Neutrophil (primary cell): Measurements from ENCODE around the gene DEPDC1.

Source experiments
- H3K27ac ChIP-seq: fragments of 200-600 bp; sonication (generic); 2 replicates; pipeline ENCODE4 v1.5.1; 2016; ENCODE audit warnings: mild to moderate bottlenecking, moderate library complexity
- H3K27me3 ChIP-seq: fragments of 200-600 bp; sonication (generic); 2 replicates; pipeline ENCODE4 v1.6.0; 2016; ENCODE audit warnings: mild to moderate bottlenecking
- H3K36me3 ChIP-seq: fragments of 200-600 bp; sonication (generic); 2 replicates; pipeline ENCODE4 v1.5.1; 2017
- H3K4me1 ChIP-seq, 2 experiments: fragments of 200-600 bp in 1 of 2; sonication (generic) in 1 of 2; 1 replicate in 1 of 2; 2 replicates in 1 of 2; pipeline versions ENCODE4 v1.5.1 to v1.6.1; 2013 to 2016; ENCODE audit warnings: low read depth in 1 of 2, low read length in 1 of 2, mild to moderate bottlenecking in 1 of 2, moderate library complexity in 1 of 2; ENCODE audit not compliant: control insufficient read depth in 1 of 2, insufficient read depth in 1 of 2
- H3K4me3 ChIP-seq, 2 experiments: fragments of 200-600 bp in 1 of 2; sonication (generic) in 1 of 2; 1 replicate in 1 of 2; 2 replicates in 1 of 2; pipeline ENCODE4 v1.5.1; 2013 to 2016; ENCODE audit warnings: low read depth in 1 of 2, low read length in 1 of 2, mild to moderate bottlenecking in 1 of 2, moderate library complexity in 1 of 2
- H3K9me3 ChIP-seq: fragments of 200-600 bp; sonication (generic); 2 replicates; pipeline ENCODE4 v1.5.1; 2016
- TF ChIP-seq, protein P1 (sequence below): fragments of 200-600 bp; sonication (generic); IDR thresholded peaks from 2 replicates; pipeline ENCODE4 v1.5.1; 2016; ENCODE audit warnings: antibody characterized with exemption

Gene DEPDC1

GRCh38 chr1:68473060-68473459 is 23.8 kb downstream of the DEPDC1 start:
- no peak overlapping the region for H3K27ac ChIP-seq
- no peaks in the 10 kb centered on the region for H3K9me3 ChIP-seq
- TF ChIP-seq, protein P1, sequence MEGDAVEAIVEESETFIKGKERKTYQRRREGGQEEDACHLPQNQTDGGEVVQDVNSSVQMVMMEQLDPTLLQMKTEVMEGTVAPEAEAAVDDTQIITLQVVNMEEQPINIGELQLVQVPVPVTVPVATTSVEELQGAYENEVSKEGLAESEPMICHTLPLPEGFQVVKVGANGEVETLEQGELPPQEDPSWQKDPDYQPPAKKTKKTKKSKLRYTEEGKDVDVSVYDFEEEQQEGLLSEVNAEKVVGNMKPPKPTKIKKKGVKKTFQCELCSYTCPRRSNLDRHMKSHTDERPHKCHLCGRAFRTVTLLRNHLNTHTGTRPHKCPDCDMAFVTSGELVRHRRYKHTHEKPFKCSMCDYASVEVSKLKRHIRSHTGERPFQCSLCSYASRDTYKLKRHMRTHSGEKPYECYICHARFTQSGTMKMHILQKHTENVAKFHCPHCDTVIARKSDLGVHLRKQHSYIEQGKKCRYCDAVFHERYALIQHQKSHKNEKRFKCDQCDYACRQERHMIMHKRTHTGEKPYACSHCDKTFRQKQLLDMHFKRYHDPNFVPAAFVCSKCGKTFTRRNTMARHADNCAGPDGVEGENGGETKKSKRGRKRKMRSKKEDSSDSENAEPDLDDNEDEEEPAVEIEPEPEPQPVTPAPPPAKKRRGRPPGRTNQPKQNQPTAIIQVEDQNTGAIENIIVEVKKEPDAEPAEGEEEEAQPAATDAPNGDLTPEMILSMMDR = no peak
- H3K27me3 ChIP-seq = no peaks in the 10 kb centered on the region
- no peak overlapping the region for H3K4me3 ChIP-seq
- H3K36me3 ChIP-seq = peaks cover 12% of the 10 kb centered on the region
- no peaks in the 10 kb centered on the region for H3K4me1 ChIP-seq

DNA sequence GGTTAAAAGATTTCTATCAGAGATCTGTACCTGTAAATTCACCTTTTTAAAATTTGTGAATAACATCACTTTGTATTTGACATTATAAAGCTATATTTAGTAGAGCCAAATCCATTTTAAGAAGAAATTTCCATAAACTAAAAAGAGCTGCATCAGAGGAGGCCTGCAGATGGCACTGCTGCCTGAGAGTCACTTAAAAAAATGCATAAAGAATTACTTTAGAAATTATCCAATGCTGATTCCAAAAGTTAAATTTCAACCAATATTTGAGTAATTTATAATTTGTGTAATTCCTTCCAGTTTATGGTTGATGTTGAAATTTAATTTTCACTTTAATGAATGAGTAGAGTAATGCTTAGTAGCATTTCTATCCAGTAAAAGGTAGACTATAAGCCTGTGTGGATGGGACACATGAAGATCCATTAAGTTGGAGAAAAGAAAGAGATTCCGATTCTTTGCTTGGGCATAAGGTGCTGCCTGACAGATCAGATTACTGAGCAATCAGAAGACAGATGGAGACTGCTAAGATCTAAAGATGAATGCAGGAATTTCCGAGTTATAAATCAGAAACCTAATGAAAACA is 26.4 kb downstream of the DEPDC1 start:
- Histone ChIP-seq H3K9me3 (no peaks in the 10 kb centered on the region), H3K27ac (no peak overlapping the region), H3K36me3 (no peaks in the 10 kb centered on the region), H3K4me3 (no peak overlapping the region), H3K27me3 (no peaks in the 10 kb centered on the region), H3K4me1 (no peaks in the 10 kb centered on the region)
- TF ChIP-seq, protein P1 = no peak

DNA sequence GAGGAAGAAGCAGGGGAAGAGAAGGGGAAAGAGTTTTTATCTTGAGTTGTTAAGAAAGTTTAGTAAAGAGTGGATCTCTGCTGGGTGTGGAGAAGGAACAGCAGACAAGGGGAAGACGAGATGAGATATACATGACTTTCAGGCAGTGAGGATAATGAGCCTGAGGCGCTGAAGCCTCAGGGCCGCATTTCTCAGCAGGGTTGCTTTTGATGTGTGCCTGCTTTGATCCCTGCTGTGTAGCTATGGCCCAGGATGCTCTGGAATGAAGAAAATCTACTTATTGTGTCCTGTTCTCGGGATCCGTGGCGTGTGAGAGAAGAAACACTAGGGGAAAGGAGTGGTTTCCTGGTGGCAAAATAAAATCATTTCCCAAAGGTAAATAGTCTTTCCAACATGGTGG is 32.0 kb downstream of the DEPDC1 start:
- Histone ChIP-seq H3K9me3 (no peaks in the 10 kb centered on the region), H3K4me1 (peaks cover 10 to 11% of the 10 kb centered on the region in 2 experiments), H3K27me3 (no peaks in the 10 kb centered on the region), H3K27ac (no peak overlapping the region), H3K4me3 (no peak overlapping the region), H3K36me3 (no peaks in the 10 kb centered on the region)
- TF ChIP-seq, protein P1 = no peak

DNA sequence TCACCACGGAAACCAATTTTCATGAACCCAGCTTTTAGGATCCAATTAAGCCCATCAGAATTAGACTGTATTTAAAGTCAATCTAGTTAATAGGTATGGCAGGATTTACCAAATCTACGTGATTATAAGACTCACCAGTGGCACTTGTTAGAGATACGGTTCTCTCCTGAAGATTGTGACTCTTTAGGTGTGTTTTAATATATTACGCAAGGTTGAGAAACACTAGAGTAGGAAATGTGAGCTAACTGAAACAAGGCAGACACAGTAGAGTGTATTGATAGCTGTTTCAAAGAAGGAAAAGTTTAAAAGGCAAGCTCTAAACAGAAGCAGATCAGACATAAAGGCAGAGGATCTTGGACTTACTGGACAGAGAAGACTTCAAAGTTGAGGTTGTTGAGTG is 35.9 kb downstream of the DEPDC1 start:
- Histone ChIP-seq H3K4me3 (no peak overlapping the region), H3K36me3 (no peaks in the 10 kb centered on the region), H3K27ac (no peak overlapping the region), H3K4me1 (peaks cover 10 to 11% of the 10 kb centered on the region in 2 experiments), H3K9me3 (no peaks in the 10 kb centered on the region), H3K27me3 (no peaks in the 10 kb centered on the region)
- TF ChIP-seq, protein P1 = no peak

- Histone ChIP-seq H3K4me3 (no peak overlapping the region), H3K27me3 (no peaks in the 10 kb centered on the region), H3K4me1 (peaks cover 10 to 11% of the 10 kb centered on the region in 2 experiments), H3K9me3 (no peaks in the 10 kb centered on the region), H3K36me3 (no peaks in the 10 kb centered on the region), H3K27ac (no peak overlapping the region)
- TF ChIP-seq, protein P1 = no peak
These were observed 37.1 kb downstream of the DEPDC1 start for GRCh38 chr1:68459796-68460195.
